ENCODE data around the gene CYP51A1.

- no peak for TF ChIP-seq CTCF (IDR thresholded peaks at IDR 0.05)
- TF ChIP-seq POLR2A (IDR thresholded peaks at IDR 0.05), result no peak
Measured at GRCh38 chr7:92131764-92132330, 2.4 kb downstream of the CYP51A1 start.

Measured in esophagus squamous epithelium (tissue), 4 donors.